Activated B cell treated with CpG ODN at 0.5 μM for 24 hours (primary cell): ENCODE results near the gene ZHX3. TPM values are rescaled to one million over a fixed set of nuclear protein-coding genes. Genes with fewer than 3 reads are reported as not detected.
A peak's percentile ranks its signal among the peaks of the same experiment; 100 is the strongest.
"Not testable (repeated sequence)": the region's sequence is repeated elsewhere in the genome, so short reads cannot be mapped to it uniquely, and the experiment has no call there.

Experiments used
- ATAC-seq: fragments of 200-7000 bp; cut with Tn5 transposase; one replicate; pipeline ENCODE4 v1.10.0; 2021; ENCODE audit warnings: low read depth, mild to moderate bottlenecking, moderate library complexity
- CTCF ChIA-PET: fragments of 350-600 bp; sonication (Branson Sonifier 250); formaldehyde crosslinking; loops from one replicate; lab custom pipeline; 2021; ENCODE audit warnings: antibody characterized with exemption; lab: Charles Lee
- POLR2A ChIA-PET: fragments of 350-600 bp; sonication (Branson Sonifier 250); formaldehyde crosslinking; loops from one replicate; lab custom pipeline; 2021; ENCODE audit warnings: antibody characterized with exemption; lab: Charles Lee
- DNase-seq: peaks from one replicate; pipeline ENCODE4 v3.0.0; 2022
- H3K27ac Mint-ChIP-seq: one replicate; pipeline ENCODE4 v1.8.0; 2020; ENCODE audit warnings: mixed read lengths
- H3K27me3 Mint-ChIP-seq: one replicate; pipeline ENCODE4 v1.8.0; 2021; ENCODE audit warnings: mixed read lengths
- H3K36me3 Mint-ChIP-seq: one replicate; pipeline ENCODE4 v1.8.0; 2021; ENCODE audit warnings: low read depth, mixed read lengths
- H3K4me1 Mint-ChIP-seq: one replicate; pipeline ENCODE4 v1.8.0; 2021; ENCODE audit warnings: mixed read lengths
- H3K4me3 Mint-ChIP-seq: one replicate; pipeline ENCODE4 v1.8.0; 2020; ENCODE audit warnings: mild to moderate bottlenecking, mixed read lengths
- H3K9me3 Mint-ChIP-seq: one replicate; pipeline ENCODE4 v1.8.0; 2020; ENCODE audit warnings: mixed read lengths
- intact Hi-C: fragments of 100-400 bp; cut with micrococcal nuclease; formaldehyde crosslinking; loops from one replicate; pipeline ENCODE4 v1.15.1; 2024
- total RNA-seq: library from RNA; stranded (reverse); gene quantifications from 2 replicates; pipeline ENCODE4 v1.2.3, GENCODE V29; 2022
- TF ChIP-seq, protein P1 (sequence below): fragments of 200-600 bp; IDR thresholded peaks from one replicate; pipeline ENCODE4 v1.8.0; 2022; ENCODE audit warnings: antibody characterized with exemption, mild to moderate bottlenecking

Gene ZHX3
- total RNA-seq, 1 donor from 2014 or later = 21.2 TPM

DNA sequence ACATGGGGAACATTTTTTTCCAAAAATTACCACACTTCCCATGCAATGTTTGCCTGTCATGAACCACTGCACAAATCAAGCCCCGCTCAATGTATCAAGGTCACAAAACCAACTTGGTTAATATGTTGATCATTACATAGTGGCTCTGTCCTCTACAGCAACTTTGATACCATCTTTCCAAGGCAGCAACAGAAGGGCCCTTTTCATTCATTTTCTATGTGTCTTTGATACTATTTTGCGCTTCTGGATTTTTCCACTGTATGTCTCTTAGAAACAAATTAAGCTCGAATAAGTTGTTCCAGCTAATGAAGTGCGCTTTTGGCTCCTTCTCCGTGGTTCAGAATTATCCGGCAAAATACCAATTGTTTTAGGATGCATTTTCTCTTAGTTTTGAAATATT, 1.5 kb downstream of the ZHX3 start:
- ChIA-PET POLR2A (interaction anchor here (1.4 to 4.4 kb wide), 2 partner anchors 11 to 13 kb away, joined by 3 to 54 read pairs; no protein-coding TSS in a partner anchor), CTCF (interaction anchor here (1.0 kb wide), 1 partner anchor 66 kb away, joined by 4 read pairs; no protein-coding TSS in a partner anchor)
- peak overlapping the region; percentile 91 for H3K4me3 Mint-ChIP-seq
- intact Hi-C loops = loop anchor here (10.0 kb wide), 1 partner anchor 379 kb away; no protein-coding TSS in a partner anchor
- no peak for ATAC-seq
- peaks cover 6% of the 10 kb centered on the region for H3K36me3 Mint-ChIP-seq
- TF ChIP-seq, protein P1, sequence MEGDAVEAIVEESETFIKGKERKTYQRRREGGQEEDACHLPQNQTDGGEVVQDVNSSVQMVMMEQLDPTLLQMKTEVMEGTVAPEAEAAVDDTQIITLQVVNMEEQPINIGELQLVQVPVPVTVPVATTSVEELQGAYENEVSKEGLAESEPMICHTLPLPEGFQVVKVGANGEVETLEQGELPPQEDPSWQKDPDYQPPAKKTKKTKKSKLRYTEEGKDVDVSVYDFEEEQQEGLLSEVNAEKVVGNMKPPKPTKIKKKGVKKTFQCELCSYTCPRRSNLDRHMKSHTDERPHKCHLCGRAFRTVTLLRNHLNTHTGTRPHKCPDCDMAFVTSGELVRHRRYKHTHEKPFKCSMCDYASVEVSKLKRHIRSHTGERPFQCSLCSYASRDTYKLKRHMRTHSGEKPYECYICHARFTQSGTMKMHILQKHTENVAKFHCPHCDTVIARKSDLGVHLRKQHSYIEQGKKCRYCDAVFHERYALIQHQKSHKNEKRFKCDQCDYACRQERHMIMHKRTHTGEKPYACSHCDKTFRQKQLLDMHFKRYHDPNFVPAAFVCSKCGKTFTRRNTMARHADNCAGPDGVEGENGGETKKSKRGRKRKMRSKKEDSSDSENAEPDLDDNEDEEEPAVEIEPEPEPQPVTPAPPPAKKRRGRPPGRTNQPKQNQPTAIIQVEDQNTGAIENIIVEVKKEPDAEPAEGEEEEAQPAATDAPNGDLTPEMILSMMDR = no peak
- H3K27me3 Mint-ChIP-seq = no peaks in the 10 kb centered on the region
- no peak for DNase-seq
- H3K9me3 Mint-ChIP-seq = no peaks in the 10 kb centered on the region
- H3K4me1 Mint-ChIP-seq = peaks cover 23% of the 10 kb centered on the region
- H3K27ac Mint-ChIP-seq = no peak overlapping the region

DNA sequence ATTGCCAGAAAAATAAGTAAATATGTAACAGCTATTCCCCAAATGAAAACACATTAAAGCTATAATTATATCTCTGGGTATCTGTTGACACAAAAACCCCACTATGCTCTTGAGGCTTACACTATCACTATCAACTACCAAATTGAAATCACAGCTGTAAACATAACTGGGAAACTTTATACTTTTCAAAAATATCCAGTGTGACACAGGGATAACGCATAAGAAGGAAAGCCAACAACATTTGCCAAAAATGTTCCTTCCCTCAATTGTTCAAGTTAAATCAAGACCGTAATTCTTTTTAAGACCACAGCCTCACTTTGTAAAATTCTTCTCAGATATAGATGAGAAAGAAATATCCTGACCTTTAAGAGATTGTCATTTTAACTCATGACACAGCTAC, 3.1 kb downstream of the ZHX3 start:
- peaks cover 6% of the 10 kb centered on the region for H3K36me3 Mint-ChIP-seq
- CTCF ChIA-PET = no interaction called here
- peaks cover 23% of the 10 kb centered on the region for H3K4me1 Mint-ChIP-seq
- ATAC-seq (no peak), DNase-seq (no peak)
- H3K4me3 Mint-ChIP-seq = no peak overlapping the region
- no peak overlapping the region for H3K27ac Mint-ChIP-seq
- no peaks in the 10 kb centered on the region for H3K9me3 Mint-ChIP-seq
- TF ChIP-seq, protein P1 = no peak
- H3K27me3 Mint-ChIP-seq = no peaks in the 10 kb centered on the region
- POLR2A ChIA-PET = interaction anchor here (4.4 kb wide), 1 partner anchor 9 kb away, joined by 54 read pairs; no protein-coding TSS in a partner anchor
- intact Hi-C loops = loop anchor here (10.0 kb wide), 1 partner anchor 380 kb away; no protein-coding TSS in a partner anchor

DNA sequence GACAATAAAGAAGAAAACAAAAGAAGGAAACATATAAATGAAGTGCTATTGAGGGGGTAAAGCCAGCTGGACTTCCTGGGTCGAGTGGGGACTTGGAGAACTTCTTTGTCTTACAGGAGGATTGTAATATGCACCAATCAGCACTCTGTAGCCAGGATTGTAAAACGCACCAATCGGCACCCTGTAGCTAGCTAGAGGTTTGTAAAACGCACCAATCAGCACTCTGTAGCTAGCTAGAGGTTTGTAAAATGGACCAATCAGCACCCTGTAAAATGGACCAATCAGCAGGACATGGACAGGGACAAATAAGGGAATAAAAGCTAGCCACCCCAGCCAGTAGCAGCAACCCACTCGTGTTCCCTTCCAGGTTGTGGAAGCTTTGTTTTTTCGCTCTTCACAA, 5.5 kb downstream of the ZHX3 start:
- POLR2A ChIA-PET = interaction anchor here (0.8 kb wide), 1 partner anchor 18 kb away, joined by 3 read pairs; no protein-coding TSS in a partner anchor
- not testable (repeated sequence) for H3K4me3 Mint-ChIP-seq, H3K27ac Mint-ChIP-seq, ATAC-seq, H3K27me3 Mint-ChIP-seq, H3K36me3 Mint-ChIP-seq, DNase-seq, H3K9me3 Mint-ChIP-seq
- CTCF ChIA-PET = interaction anchor here (1.4 kb wide), 1 partner anchor 27 kb away, joined by 4 read pairs; no protein-coding TSS in a partner anchor
- peaks cover 34% of the 10 kb centered on the region for H3K4me1 Mint-ChIP-seq
- intact Hi-C loops = loop anchor here (10.0 kb wide), 1 partner anchor 383 kb away; no protein-coding TSS in a partner anchor

DNA sequence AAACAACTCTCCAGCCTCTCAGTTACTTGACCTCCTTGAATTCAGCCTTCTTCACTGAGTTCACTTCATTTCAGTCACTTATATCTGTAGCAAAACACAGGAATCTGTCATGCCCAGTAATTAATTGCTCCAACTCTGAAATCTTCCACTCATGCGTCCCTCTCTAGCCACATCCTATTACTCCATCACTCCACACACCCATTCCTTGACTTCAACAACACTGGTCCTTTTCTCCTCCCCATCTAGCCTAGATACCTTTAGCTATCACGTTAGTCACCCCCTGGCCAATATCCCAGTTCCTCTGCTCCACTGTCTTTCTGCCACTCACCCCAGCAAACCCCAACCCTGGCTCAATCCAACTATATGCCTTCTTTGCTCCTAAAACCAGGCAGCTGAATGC, 7.7 kb downstream of the ZHX3 start:
- Mint-ChIP-seq H3K4me1 (peaks cover 30% of the 10 kb centered on the region), H3K9me3 (no peaks in the 10 kb centered on the region), H3K4me3 (no peak overlapping the region), H3K27me3 (no peaks in the 10 kb centered on the region), H3K27ac (no peak overlapping the region), H3K36me3 (peaks cover 2% of the 10 kb centered on the region)
- TF ChIP-seq, protein P1 = no peak
- ChIA-PET POLR2A (interaction anchor here (1.3 kb wide), 1 partner anchor 20 kb away, joined by 3 read pairs; no protein-coding TSS in a partner anchor), CTCF (no interaction called here)
- ATAC-seq (no peak), DNase-seq (no peak)
- intact Hi-C loops = loop anchor here (10.0 kb wide), 1 partner anchor 385 kb away; no protein-coding TSS in a partner anchor

DNA sequence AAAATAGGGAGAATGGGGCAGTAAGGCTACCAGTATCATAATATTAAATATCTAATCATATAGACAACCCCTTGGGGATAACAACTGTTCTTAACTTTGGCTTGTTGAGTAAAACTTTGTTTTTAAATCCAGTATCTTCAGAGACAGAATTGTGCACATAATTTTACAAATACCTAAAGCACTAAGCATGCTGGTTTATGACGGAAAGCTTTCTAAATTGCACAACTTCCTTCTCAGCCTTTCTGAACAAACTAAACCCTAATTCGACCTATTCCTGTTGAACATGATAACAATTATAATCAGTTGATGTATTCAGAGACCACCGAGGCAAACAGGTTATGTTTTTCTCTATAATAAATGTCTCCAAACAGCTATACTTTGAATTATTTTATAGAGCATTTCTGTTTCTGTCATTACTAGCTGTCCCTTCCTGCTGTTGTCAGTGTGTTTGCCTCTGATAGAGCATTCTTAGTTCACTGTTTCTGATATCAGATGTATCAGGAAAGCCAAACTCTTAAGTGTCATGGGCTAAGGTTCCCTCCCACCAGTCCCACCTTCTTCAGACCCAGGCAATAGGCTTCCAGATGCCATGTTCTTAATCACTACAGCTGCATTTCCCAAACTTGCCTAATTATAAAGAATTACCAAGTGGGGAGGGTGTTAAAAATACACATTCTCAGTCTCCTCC, 8.7 kb downstream of the ZHX3 start:
- Mint-ChIP-seq H3K9me3 (no peaks in the 10 kb centered on the region), H3K4me3 (no peak overlapping the region), H3K27ac (no peak overlapping the region), H3K27me3 (no peaks in the 10 kb centered on the region), H3K36me3 (peaks cover 2% of the 10 kb centered on the region), H3K4me1 (peaks cover 28% of the 10 kb centered on the region)
- ATAC-seq (no peak), DNase-seq (no peak)
- TF ChIP-seq, protein P1 = no peak
- intact Hi-C loops = no loop called here
- CTCF ChIA-PET = interaction anchor here (1.4 to 4.8 kb wide), 2 partner anchors 31 to 76 kb away, joined by 4 to 21 read pairs; partner anchors contain the start of gene LPIN3
- POLR2A ChIA-PET = interaction anchor here (0.8 to 1.3 kb wide), 2 partner anchors 8 to 21 kb away, joined by 3 read pairs; partner anchors contain the start of gene ZHX3
